SU-DHL-6 (cell line): Measurements from ENCODE around the gene DHX58.

Experiments
- EZH2phosphoT487 ChIP-seq: fragments of 200-600 bp; sonication (generic), shearing (Covaris generic); conservative IDR thresholded peaks from 2 replicates; pipeline ENCODE4 v1.6.1; 2018; ENCODE audit warnings: mild to moderate bottlenecking, antibody characterized with exemption, low read length, moderate library complexity, mixed read lengths
- TF ChIP-seq, protein P1 (sequence below): fragments of 200-600 bp; sonication (generic); IDR thresholded peaks from one replicate; pipeline ENCODE4 v1.5.1; 2017; ENCODE audit warnings: antibody characterized with exemption, mild to moderate bottlenecking, low read length, moderate library complexity; ENCODE audit not compliant: insufficient read depth, poor library complexity, severe bottlenecking

GRCh38 chr17:42106009-42106408 lies 6.5 kb downstream of the DHX58 start:
- TF ChIP-seq, protein P1, sequence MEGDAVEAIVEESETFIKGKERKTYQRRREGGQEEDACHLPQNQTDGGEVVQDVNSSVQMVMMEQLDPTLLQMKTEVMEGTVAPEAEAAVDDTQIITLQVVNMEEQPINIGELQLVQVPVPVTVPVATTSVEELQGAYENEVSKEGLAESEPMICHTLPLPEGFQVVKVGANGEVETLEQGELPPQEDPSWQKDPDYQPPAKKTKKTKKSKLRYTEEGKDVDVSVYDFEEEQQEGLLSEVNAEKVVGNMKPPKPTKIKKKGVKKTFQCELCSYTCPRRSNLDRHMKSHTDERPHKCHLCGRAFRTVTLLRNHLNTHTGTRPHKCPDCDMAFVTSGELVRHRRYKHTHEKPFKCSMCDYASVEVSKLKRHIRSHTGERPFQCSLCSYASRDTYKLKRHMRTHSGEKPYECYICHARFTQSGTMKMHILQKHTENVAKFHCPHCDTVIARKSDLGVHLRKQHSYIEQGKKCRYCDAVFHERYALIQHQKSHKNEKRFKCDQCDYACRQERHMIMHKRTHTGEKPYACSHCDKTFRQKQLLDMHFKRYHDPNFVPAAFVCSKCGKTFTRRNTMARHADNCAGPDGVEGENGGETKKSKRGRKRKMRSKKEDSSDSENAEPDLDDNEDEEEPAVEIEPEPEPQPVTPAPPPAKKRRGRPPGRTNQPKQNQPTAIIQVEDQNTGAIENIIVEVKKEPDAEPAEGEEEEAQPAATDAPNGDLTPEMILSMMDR = no peak
- TF ChIP-seq EZH2phosphoT487 = no peak
